Erythroblast (primary cell): ENCODE data around the gene XAF1.

Experiments
- GATA1 ChIP-seq: IDR thresholded peaks from 2 replicates; pipeline ENCODE4 v1.6.1; 2011; ENCODE audit warnings: low read depth, mild to moderate bottlenecking, control low read depth, low read length, moderate library complexity
- POLR2A ChIP-seq: IDR thresholded peaks from 2 replicates; pipeline ENCODE4 v1.6.1; 2011; ENCODE audit warnings: mild to moderate bottlenecking, low read length

GRCh38 chr17:6714315-6714874, 41.5 kb upstream of the XAF1 start:
- TF ChIP-seq POLR2A (no peak), GATA1 (no peak)
